IPS DF 6.9 (cell line): ENCODE data around the gene SPAG7.
A peak's percentile ranks its signal among the peaks of the same experiment; 100 is the strongest.

ENCODE experiments used
- DNase-seq: peaks from one replicate; pipeline ENCODE4 v3.0.0-alpha.2; 2013; ENCODE audit warnings: low read depth, low spot score
- H3K27ac ChIP-seq: one replicate; pipeline ENCODE4 v1.5.1; 2013; ENCODE audit warnings: low read length, control low read depth
- H3K27me3 ChIP-seq: 2 replicates; pipeline ENCODE4 v1.6.1; 2013; ENCODE audit warnings: mild to moderate bottlenecking, low read length; ENCODE audit not compliant: control insufficient read depth, insufficient read depth
- H3K36me3 ChIP-seq: 2 replicates; pipeline ENCODE4 v1.6.1; 2013; ENCODE audit warnings: low read length; ENCODE audit not compliant: control insufficient read depth, insufficient read depth
- H3K4me1 ChIP-seq: 2 replicates; pipeline ENCODE4 v1.6.1; 2013; ENCODE audit warnings: low read length; ENCODE audit not compliant: control insufficient read depth, insufficient read depth
- H3K4me3 ChIP-seq: 2 replicates; pipeline ENCODE4 v1.5.1; 2013; ENCODE audit warnings: mild to moderate bottlenecking, low read length
- H3K9me3 ChIP-seq: 2 replicates; pipeline ENCODE4 v1.6.1; 2013; ENCODE audit warnings: low read length, inconsistent platforms; ENCODE audit not compliant: control insufficient read depth, insufficient read depth
- WGBS: extraction: QIAGEN DNeasy Blood & Tissue Kit; methylation state at CpG from one replicate; pipeline ENCODE4 v1.1.7; 2013; ENCODE audit warnings: mixed read lengths, missing lambda C conversion rate; ENCODE audit not compliant: insufficient read length, insufficient coverage; 5-methylcytosine and 5-hydroxymethylcytosine counted together

Gene SPAG7

DNA sequence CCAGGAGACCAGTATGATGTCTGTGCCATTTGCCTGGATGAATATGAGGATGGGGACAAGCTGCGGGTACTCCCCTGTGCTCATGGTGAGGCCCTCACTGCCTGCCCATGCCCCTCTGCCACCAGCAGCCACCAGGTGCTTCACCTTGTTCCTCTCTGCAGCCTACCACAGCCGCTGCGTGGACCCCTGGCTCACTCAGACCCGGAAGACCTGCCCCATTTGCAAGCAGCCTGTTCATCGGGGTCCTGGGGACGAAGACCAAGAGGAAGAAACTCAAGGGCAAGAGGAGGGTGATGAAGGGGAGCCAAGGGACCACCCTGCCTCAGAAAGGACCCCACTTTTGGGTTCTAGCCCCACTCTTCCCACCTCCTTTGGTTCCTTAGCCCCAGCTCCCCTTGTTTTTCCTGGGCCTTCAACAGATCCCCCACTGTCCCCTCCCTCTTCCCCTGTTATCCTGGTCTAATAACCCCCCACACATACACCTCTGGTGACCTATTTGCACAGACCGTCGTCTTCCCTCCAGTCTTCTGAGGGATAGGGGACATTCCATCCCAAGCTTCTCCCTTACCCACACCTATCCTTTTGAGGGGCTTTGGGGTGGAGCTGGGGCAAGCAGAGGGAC is 23.0 kb downstream of the SPAG7 start:
- H3K4me3 ChIP-seq: no peak overlapping the region
- H3K4me1 ChIP-seq: peaks cover 3% of the 10 kb centered on the region; the same call in 1 of the 2 replicates
- WGBS: no CpG with 5 or more reads among the region's 8 CpGs
- H3K36me3 ChIP-seq: peaks cover 26% of the 10 kb centered on the region
- H3K27ac ChIP-seq: no peak overlapping the region
- no peaks in the 10 kb centered on the region for H3K9me3 ChIP-seq
- H3K27me3 ChIP-seq: no peaks in the 10 kb centered on the region
- DNase-seq: no peak

DNA sequence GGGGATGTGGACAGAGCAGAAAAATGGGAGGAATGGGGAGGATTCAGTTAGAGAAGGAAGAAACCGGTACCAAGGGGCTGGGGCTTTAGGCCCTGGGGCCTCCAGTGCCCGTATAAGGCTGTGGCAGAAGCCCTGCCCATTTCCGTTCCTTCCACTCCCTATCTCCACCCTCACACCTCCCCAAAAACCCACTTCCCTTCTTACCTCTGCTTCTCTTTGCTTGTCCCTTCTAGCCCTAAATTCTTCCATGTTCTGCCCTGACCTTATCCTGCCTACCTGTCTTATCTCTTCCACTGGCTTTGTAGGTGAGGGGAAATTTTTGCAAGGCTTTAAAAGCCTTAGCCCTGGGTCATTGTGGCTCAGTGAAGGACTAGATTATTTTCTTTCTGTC is 23.5 kb downstream of the SPAG7 start:
- Histone ChIP-seq H3K27me3 (no peaks in the 10 kb centered on the region), H3K27ac (no peak overlapping the region), H3K4me1 (peaks cover 3% of the 10 kb centered on the region; the same call in 1 of the 2 replicates), H3K4me3 (no peak overlapping the region), H3K36me3 (peaks cover 26% of the 10 kb centered on the region), H3K9me3 (no peaks in the 10 kb centered on the region)
- WGBS: no CpG with 5 or more reads among the region's 3 CpGs
- no peak for DNase-seq

DNA sequence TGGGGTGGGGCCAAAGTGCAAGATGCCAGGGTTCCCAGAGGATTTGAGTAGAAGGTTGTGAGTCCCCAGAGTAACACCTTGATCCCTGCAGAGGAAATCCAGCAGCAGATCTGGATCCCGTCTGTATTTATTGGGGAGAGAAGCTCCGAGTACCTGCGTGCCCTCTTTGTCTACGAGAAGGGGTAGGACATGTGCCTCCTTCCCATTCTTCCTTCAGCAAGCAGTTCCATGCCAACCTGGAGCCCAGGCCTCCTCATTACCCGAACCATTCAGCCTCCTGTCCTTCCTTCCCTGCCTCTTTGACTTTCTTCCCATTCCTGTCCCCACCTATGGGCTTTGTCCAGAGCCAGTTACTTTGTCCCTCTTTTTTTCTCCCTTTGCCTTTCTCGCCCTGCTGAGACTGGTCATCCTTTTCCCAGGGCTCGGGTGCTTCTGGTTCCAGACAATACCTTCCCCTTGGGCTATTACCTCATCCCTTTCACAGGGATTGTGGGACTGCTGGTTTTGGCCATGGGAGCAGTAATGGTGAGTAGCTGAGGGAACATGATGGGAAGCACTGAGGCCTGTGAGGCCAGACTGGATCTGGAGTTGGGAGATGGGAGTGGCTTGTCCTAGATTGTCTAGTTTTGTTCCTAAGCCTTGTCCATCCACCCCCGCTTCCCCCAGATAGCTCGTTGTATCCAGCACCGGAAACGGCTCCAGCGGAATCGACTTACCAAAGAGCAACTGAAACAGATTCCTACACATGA is 24.7 kb downstream of the SPAG7 start:
- Histone ChIP-seq H3K9me3 (no peaks in the 10 kb centered on the region), H3K27me3 (no peaks in the 10 kb centered on the region), H3K36me3 (peaks cover 30% of the 10 kb centered on the region), H3K4me3 (no peak overlapping the region), H3K27ac (no peak overlapping the region), H3K4me1 (peaks cover 8% of the 10 kb centered on the region)
- no peak for DNase-seq
- no CpG with 5 or more reads among the region's 13 CpGs for WGBS

GRCh38 chr17:4941319-4941610 is 26.4 kb downstream of the SPAG7 start:
- Histone ChIP-seq H3K36me3 (peaks cover 27% of the 10 kb centered on the region; the same call in 1 of the 2 replicates), H3K4me1 (peaks cover 8% of the 10 kb centered on the region), H3K27me3 (no peaks in the 10 kb centered on the region), H3K9me3 (no peaks in the 10 kb centered on the region), H3K27ac (no peak overlapping the region), H3K4me3 (peak overlapping the region; percentile 68; the same call in 1 of the 2 replicates)
- no CpG with 5 or more reads among the region's 4 CpGs for WGBS
- DNase-seq: no peak

DNA sequence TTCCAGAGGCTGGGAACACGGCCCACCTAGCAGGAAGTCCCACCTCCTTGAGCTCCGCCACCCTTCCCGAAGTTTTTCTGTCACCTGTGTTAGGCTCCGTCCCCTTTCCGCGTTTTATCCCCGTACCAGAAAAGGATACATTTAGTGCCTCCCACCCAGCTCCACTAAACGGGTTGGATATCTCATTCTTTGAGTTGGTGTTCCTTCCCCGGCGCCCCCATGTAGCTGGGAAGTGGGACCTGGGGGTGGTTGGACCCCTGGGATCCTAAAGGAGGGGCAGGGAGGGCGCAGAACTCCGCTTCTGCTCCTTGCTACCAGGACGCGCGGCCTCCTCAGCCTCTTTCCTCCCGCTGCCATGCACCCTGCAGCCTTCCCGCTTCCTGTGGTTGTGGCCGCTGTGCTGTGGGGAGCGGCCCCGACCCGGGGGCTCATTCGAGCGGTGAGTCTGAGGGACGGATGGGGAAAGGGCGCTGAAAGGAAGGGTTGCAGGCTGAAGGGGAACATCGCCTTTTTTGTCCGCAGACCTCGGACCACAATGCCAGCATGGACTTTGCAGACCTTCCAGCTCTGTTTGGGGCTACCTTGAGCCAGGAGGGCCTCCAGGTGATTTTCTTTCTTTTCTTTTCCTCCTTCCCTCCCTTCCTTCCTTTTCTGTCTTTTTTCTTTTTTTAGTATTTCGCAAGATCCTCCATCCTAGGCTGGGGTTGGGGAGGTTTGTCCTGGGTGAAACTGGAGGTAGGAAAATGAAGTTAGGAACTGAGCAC is 26.9 kb downstream of the SPAG7 start:
- no peak for DNase-seq
- Histone ChIP-seq H3K4me1 (peaks cover 6% of the 10 kb centered on the region), H3K9me3 (no peaks in the 10 kb centered on the region), H3K27me3 (no peaks in the 10 kb centered on the region), H3K4me3 (peak overlapping the region; percentile 68), H3K36me3 (peaks cover 21% of the 10 kb centered on the region; the same call in 1 of the 2 replicates), H3K27ac (no peak overlapping the region)
- WGBS: no CpG with 5 or more reads among the region's 29 CpGs

DNA sequence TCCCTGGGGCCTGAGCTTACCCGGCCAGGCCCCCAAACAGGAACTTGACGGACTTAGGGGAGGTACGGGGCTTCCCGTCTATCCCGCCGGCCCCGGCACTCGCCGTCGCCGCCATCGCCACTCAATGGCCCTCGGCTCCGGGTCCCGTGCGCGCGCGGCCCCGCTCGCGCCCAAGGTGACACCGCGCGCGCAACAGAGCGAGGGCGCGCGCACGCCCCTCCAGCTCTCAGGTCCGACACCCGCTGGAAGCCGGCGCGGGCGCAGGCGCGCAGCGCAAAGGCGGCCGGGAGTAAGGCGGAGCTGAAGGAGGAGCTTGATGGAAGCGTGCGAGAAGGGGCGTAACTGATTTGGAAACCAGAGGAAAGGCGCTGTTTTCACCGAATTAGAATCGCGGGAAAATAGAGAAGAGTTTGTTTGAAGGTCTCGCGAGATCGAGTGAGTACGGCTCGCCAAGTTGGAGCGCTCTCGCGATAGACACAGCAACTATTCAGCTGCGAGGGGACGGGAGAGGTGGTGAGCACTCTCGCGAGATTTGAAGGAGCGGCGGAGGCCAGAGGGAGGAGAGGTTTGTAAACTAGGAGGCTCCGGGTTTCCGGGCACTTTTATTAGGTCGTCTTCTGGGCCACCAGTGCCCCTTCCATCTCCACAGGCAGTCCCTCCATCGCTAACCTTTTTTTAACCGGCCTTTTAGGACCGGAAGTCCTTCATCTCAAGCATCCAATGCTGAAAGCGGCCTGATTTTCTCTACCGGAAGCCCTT is 27.6 kb downstream of the SPAG7 start, which contains the start of the genes RNF167 and SLC25A11:
TSS of gene RNF167 (plus strand) at position 473 of the 759 bp plus-strand sequence. CDS start 642 bp downstream, outside the sequence.
TSS of gene SLC25A11 (minus strand) at position 251 of the 759 bp plus-strand sequence. CDS start at position 115, 136 bp downstream.
- peaks cover 6% of the 10 kb centered on the region for H3K4me1 ChIP-seq
- no peaks in the 10 kb centered on the region for H3K27me3 ChIP-seq
- H3K36me3 ChIP-seq: peaks cover 19% of the 10 kb centered on the region; the same call in 1 of the 2 replicates
- peak; percentile 93 for DNase-seq
- H3K4me3 ChIP-seq: peak within 1 kb of the TSS; percentile 68
- no peak within 1 kb of the TSS for H3K27ac ChIP-seq
- no peaks in the 10 kb centered on the region for H3K9me3 ChIP-seq
- no CpG with 5 or more reads among the region's 72 CpGs for WGBS

- no CpG with 5 or more reads among the region's 16 CpGs for WGBS
- Histone ChIP-seq H3K9me3 (no peaks in the 10 kb centered on the region), H3K4me3 (peak overlapping the region; percentile 68), H3K4me1 (peaks cover 6% of the 10 kb centered on the region), H3K36me3 (peaks cover 15% of the 10 kb centered on the region; the same call in 1 of the 2 replicates), H3K27ac (no peak overlapping the region), H3K27me3 (no peaks in the 10 kb centered on the region)
- DNase-seq: no peak
Measured at GRCh38 chr17:4939546-4939795, 28.1 kb downstream of the SPAG7 start.

DNA sequence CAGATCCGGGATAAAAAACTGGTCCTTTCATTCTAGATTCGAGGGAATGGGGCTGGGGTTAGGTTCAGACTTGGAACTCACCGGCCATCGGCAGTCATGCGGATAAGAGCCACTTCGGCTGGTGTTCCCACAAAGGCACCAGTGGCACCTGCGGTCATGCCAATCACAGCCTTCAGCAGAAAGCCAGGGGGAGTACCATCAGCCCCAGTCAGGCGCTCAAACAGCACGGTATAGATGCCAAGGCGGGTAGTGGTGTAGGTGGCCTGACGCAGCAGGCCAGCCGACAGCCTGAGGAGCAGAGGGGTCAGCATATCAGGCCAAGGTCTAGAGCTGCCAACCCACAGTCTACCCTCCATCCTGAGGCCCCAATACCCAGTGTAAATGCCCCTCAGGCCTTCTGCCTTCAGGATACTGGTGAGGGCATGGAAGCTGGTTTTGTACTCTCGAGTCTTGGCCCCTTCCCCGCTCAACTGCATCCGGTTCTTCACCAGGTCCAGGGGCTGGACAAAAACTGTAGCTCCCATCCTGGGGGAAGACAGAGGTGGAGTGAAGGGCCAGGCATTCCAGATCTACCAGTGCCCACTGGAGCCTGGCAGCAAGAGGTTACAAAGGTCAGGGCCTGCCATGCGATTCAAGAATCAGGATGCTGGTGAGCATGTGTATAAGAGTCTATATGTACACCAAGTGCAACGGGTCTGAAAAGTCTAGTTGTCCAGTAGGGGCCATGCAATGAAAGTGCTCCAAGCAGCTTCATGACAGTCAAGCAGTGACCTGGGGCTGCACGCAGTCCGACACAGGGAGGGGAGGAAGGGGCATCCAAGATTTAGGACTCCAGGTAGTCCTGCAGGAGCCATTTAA is 28.7 kb downstream of the SPAG7 start:
- H3K27ac ChIP-seq: no peak overlapping the region
- no peak for DNase-seq
- peak overlapping the region; percentile 68 for H3K4me3 ChIP-seq
- H3K4me1 ChIP-seq: peaks cover 6% of the 10 kb centered on the region
- WGBS: no CpG with 5 or more reads among the region's 19 CpGs
- H3K27me3 ChIP-seq: no peaks in the 10 kb centered on the region
- H3K9me3 ChIP-seq: no peaks in the 10 kb centered on the region
- H3K36me3 ChIP-seq: peaks cover 14% of the 10 kb centered on the region; the same call in 1 of the 2 replicates

DNA sequence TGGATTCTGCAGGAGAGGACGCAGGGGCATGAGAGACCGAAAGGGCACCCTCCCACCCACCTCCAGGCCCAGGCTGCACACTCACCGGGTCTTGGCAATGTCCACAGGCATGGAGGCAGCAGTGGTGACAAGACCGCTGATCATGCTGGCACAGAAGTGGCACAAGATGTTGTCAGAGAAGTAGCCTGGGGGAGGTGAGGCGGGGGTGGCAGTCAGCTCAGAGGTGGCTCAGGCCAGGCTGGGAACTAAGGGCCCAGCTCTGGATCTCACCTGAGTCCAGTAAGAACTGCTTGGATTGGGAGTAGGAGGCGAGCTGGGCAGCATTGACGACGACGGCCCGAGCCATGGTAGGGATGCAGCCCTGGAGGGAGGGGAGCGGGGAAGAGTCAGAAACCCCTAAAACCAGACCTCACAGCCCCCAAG is 29.5 kb downstream of the SPAG7 start:
- DNase-seq: no peak
- WGBS: no CpG with 5 or more reads among the region's 11 CpGs
- Histone ChIP-seq H3K4me1 (peaks cover 6% of the 10 kb centered on the region), H3K27me3 (no peaks in the 10 kb centered on the region), H3K36me3 (peaks cover 9% of the 10 kb centered on the region; the same call in 1 of the 2 replicates), H3K27ac (no peak overlapping the region), H3K4me3 (no peak overlapping the region), H3K9me3 (no peaks in the 10 kb centered on the region)
